ENCODE results near the gene HOXD4.

HOXD4 gene

DNA sequence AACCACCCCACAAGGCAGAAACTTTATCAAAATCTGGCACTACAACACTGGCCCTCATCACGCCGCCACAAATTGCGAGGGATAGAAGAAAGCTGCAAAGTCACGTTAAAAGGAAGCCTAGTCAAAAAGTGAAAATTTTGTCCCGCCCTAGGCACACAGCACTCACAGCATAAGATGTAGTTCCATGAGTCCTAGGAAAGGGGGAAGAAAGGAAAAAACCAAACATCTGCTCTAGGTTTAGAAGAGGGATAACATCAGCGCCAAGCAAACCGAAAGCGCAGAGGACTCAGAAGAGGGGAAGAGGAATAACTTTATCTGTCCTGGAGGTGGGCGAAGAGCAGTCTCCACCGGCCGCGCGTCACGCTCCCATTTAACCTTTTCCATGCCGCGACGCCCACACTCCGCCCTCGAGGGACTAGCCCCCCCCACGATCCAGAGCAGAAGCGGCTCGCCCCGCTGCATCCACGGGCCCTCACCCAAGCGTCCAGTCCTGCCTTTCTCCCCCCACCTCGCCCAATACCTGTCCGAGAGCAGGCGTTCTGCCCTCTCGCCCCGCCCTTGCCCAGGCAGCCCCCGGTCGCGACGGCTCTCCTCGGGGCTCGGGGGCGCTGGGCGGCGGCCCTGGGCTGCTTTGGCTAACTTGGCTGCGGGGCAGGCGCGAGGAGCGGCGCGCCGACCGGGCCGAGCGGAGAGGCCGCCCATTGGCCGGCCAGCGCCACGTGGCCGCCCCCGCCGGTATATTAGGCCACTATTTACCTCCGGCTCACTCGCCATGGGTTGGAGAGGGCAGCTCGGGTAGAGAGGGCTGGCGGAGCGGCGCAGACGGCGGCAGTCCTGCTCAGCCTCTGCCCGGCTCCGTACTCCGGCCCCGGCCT is 36.8 kb downstream of the HOXD4 start, which contains the start of gene HOXD1 (continued):
- TF ChIP-seq SETDB1 (IDR thresholded peaks at IDR 0.05; ENCODE audit: insufficient read length, low read length) (no peak), ZNF274 (IDR thresholded peaks at IDR 0.05; ENCODE audit: low read length) (no peak), ZNF274 (tag by site-specific recombination; IDR thresholded peaks at IDR 0.05; ENCODE audit: borderline replicate concordance) (no peak), ZIC2 (tag by site-specific recombination; IDR thresholded peaks at IDR 0.05) (no peak), ZBTB20 (tag by site-specific recombination; IDR thresholded peaks at IDR 0.05) (no peak), ZNF776 (tag by site-specific recombination; IDR thresholded peaks at IDR 0.05; ENCODE audit: borderline replicate concordance) (no peak), ZNF157 (tag by site-specific recombination; IDR thresholded peaks at IDR 0.05) (no peak), ZNF341 (tag by site-specific recombination; IDR thresholded peaks at IDR 0.05; ENCODE audit: low read depth) (no peak), TCF7L2 (IDR thresholded peaks at IDR 0.05; ENCODE audit: borderline replicate concordance, low read depth, low read length) (no peak), ZNF391 (tag by site-specific recombination; IDR thresholded peaks at IDR 0.05; ENCODE audit: borderline replicate concordance, low read depth) (no peak), ZNF239 (tag by site-specific recombination; IDR thresholded peaks at IDR 0.05) (no peak), ZNF561 (tag by site-specific recombination; IDR thresholded peaks at IDR 0.05; ENCODE audit: borderline replicate concordance) (peak; percentile 70; the same call in 1 of the 2 replicates), OVOL3 (tag by site-specific recombination; IDR thresholded peaks at IDR 0.05) (no peak), ZNF184 (tag by site-specific recombination; IDR thresholded peaks at IDR 0.05) (no peak), ZNF629 (tag by site-specific recombination; IDR thresholded peaks at IDR 0.05) (no peak), ZNF529 (tag by site-specific recombination; IDR thresholded peaks at IDR 0.05; ENCODE audit: insufficient replicate concordance) (no peak), ZSCAN23 (tag by site-specific recombination; IDR thresholded peaks at IDR 0.05) (no peak), ZNF670 (tag by site-specific recombination; IDR thresholded peaks at IDR 0.05; ENCODE audit: low read depth) (no peak), ZNF155 (tag by site-specific recombination; IDR thresholded peaks at IDR 0.05) (no peak), ZNF292 (tag by site-specific recombination; IDR thresholded peaks at IDR 0.05; ENCODE audit: borderline replicate concordance, low read depth) (no peak), ZNF621 (tag by site-specific recombination; IDR thresholded peaks at IDR 0.05) (no peak), ZNF37A (tag by site-specific recombination; IDR thresholded peaks at IDR 0.05) (no peak), ZNF211 (tag by site-specific recombination; IDR thresholded peaks at IDR 0.05; ENCODE audit: low read depth) (no peak), MEIS1 (CRISPR knock-in tag; IDR thresholded peaks at IDR 0.05; ENCODE audit: borderline replicate concordance) (no peak), ZNF23 (tag by site-specific recombination; IDR thresholded peaks at IDR 0.05; ENCODE audit: borderline replicate concordance) (no peak), ZNF777 (tag by site-specific recombination; IDR thresholded peaks at IDR 0.05; ENCODE audit: borderline replicate concordance) (peak; percentile 99), ZNF501 (tag by site-specific recombination; IDR thresholded peaks at IDR 0.05) (peak; percentile 59; the same call in 1 of the 2 replicates), ZNF48 (tag by site-specific recombination; IDR thresholded peaks at IDR 0.05) (no peak), ZNF544 (tag by site-specific recombination; IDR thresholded peaks at IDR 0.05) (no peak), HOXC10 (CRISPR knock-in tag; IDR thresholded peaks at IDR 0.05) (no peak)
- TF ChIP-seq, protein P1, sequence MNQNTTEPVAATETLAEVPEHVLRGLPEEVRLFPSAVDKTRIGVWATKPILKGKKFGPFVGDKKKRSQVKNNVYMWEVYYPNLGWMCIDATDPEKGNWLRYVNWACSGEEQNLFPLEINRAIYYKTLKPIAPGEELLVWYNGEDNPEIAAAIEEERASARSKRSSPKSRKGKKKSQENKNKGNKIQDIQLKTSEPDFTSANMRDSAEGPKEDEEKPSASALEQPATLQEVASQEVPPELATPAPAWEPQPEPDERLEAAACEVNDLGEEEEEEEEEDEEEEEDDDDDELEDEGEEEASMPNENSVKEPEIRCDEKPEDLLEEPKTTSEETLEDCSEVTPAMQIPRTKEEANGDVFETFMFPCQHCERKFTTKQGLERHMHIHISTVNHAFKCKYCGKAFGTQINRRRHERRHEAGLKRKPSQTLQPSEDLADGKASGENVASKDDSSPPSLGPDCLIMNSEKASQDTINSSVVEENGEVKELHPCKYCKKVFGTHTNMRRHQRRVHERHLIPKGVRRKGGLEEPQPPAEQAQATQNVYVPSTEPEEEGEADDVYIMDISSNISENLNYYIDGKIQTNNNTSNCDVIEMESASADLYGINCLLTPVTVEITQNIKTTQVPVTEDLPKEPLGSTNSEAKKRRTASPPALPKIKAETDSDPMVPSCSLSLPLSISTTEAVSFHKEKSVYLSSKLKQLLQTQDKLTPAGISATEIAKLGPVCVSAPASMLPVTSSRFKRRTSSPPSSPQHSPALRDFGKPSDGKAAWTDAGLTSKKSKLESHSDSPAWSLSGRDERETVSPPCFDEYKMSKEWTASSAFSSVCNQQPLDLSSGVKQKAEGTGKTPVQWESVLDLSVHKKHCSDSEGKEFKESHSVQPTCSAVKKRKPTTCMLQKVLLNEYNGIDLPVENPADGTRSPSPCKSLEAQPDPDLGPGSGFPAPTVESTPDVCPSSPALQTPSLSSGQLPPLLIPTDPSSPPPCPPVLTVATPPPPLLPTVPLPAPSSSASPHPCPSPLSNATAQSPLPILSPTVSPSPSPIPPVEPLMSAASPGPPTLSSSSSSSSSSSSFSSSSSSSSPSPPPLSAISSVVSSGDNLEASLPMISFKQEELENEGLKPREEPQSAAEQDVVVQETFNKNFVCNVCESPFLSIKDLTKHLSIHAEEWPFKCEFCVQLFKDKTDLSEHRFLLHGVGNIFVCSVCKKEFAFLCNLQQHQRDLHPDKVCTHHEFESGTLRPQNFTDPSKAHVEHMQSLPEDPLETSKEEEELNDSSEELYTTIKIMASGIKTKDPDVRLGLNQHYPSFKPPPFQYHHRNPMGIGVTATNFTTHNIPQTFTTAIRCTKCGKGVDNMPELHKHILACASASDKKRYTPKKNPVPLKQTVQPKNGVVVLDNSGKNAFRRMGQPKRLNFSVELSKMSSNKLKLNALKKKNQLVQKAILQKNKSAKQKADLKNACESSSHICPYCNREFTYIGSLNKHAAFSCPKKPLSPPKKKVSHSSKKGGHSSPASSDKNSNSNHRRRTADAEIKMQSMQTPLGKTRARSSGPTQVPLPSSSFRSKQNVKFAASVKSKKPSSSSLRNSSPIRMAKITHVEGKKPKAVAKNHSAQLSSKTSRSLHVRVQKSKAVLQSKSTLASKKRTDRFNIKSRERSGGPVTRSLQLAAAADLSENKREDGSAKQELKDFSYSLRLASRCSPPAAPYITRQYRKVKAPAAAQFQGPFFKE (tag by site-specific recombination; IDR thresholded peaks at IDR 0.05; ENCODE audit: borderline replicate concordance) = no peak
- TF ChIP-seq, protein P2, sequence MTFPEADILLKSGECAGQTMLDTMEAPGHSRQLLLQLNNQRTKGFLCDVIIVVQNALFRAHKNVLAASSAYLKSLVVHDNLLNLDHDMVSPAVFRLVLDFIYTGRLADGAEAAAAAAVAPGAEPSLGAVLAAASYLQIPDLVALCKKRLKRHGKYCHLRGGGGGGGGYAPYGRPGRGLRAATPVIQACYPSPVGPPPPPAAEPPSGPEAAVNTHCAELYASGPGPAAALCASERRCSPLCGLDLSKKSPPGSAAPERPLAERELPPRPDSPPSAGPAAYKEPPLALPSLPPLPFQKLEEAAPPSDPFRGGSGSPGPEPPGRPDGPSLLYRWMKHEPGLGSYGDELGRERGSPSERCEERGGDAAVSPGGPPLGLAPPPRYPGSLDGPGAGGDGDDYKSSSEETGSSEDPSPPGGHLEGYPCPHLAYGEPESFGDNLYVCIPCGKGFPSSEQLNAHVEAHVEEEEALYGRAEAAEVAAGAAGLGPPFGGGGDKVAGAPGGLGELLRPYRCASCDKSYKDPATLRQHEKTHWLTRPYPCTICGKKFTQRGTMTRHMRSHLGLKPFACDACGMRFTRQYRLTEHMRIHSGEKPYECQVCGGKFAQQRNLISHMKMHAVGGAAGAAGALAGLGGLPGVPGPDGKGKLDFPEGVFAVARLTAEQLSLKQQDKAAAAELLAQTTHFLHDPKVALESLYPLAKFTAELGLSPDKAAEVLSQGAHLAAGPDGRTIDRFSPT (tag by site-specific recombination; IDR thresholded peaks at IDR 0.05) = no peak
- TF ChIP-seq, protein P3, sequence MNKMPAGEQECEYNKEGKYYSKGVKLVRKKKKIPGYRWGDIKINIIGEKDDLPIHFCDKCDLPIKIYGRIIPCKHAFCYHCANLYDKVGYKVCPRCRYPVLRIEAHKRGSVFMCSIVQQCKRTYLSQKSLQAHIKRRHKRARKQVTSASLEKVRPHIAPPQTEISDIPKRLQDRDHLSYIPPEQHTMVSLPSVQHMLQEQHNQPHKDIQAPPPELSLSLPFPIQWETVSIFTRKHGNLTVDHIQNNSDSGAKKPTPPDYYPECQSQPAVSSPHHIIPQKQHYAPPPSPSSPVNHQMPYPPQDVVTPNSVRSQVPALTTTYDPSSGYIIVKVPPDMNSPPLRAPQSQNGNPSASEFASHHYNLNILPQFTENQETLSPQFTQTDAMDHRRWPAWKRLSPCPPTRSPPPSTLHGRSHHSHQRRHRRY (tag by site-specific recombination; IDR thresholded peaks at IDR 0.05) = no peak
